Central memory CD8-positive, alpha-beta T cell (primary cell): ENCODE results near the gene ZC3H12C.

ENCODE experiments used
- ATAC-seq: fragments of 150-1000 bp; cut with Tn5 transposase; replicated peaks from 2 replicates; pipeline ENCODE4 v1.10.0; 2022; ENCODE audit warnings: mild to moderate bottlenecking, moderate FRiP score, moderate number of reproducible peaks; ENCODE audit not compliant: poor library complexity, severe bottlenecking; ENCODE audit errors: extremely low read depth
- DNase-seq, 2 donors: peaks; one replicate each; pipeline ENCODE4 v3.0.0; 2021; ENCODE audit warnings: low spot score in 2 of 2
- H3K27ac Mint-ChIP-seq: one replicate; pipeline ENCODE4 v1.8.0; 2022; ENCODE audit warnings: low read depth, mild to moderate bottlenecking, moderate library complexity, mixed read lengths
- H3K27me3 Mint-ChIP-seq: one replicate; pipeline ENCODE4 v1.8.0; 2022; ENCODE audit warnings: mixed read lengths
- H3K36me3 Mint-ChIP-seq: one replicate; pipeline ENCODE4 v1.8.0; 2022; ENCODE audit warnings: mild to moderate bottlenecking, moderate library complexity, mixed read lengths; ENCODE audit not compliant: insufficient read depth
- H3K4me1 Mint-ChIP-seq: one replicate; pipeline ENCODE4 v1.8.0; 2022; ENCODE audit warnings: mixed read lengths
- H3K4me3 Mint-ChIP-seq: one replicate; pipeline ENCODE4 v1.8.0; 2022; ENCODE audit warnings: mild to moderate bottlenecking, moderate library complexity, mixed read lengths
- H3K9me3 Mint-ChIP-seq: one replicate; pipeline ENCODE4 v1.8.0; 2022; ENCODE audit warnings: mixed read lengths

The ZC3H12C gene

DNA sequence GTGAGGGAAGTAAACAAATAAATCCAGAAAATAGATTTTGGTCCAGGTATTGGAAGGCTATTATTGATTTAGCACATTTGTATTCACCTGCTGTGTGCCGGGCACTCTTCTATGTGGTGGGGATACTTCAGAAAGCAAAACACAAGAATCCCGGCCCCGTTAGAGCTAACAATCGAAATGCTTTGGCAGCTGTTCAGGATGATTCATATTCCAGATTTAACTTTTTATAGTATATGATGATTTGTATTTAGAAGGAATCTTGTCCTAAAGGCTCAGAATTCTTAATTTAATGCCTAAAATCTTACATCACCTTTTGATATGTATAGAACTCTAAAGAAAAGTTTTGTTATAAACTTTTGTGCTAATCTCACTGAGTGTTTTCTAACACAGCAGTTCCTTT lies 28.0 kb downstream of the ZC3H12C start:
- Mint-ChIP-seq H3K9me3 (no peaks in the 10 kb centered on the region), H3K4me1 (no peaks in the 10 kb centered on the region), H3K27me3 (peaks cover 47% of the 10 kb centered on the region), H3K4me3 (no peak overlapping the region), H3K27ac (no peak overlapping the region), H3K36me3 (no peaks in the 10 kb centered on the region)
- no peak for ATAC-seq
- no peak for DNase-seq

DNA sequence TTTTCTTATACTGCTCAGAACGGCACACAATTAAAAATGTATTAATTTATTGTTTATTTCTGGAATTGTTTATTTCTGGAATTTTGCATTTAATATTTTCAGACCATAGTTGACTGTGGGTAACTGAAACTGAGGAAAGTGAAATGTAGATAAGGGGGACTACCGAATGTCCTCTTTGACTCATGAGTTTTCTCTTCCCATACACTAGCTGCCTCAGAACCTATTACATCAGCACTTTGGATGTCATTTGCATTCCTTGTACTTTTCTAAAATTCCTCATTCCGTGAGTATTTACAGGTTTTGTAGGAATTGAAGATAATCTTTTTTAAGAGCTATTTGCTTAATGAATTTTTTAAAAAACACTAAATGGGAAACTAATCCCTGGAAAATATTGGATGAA lies 29.8 kb downstream of the ZC3H12C start:
- H3K36me3 Mint-ChIP-seq = no peaks in the 10 kb centered on the region
- H3K27me3 Mint-ChIP-seq = peaks cover 44% of the 10 kb centered on the region
- no peaks in the 10 kb centered on the region for H3K9me3 Mint-ChIP-seq
- no peak overlapping the region for H3K27ac Mint-ChIP-seq
- no peaks in the 10 kb centered on the region for H3K4me1 Mint-ChIP-seq
- no peak for DNase-seq
- H3K4me3 Mint-ChIP-seq = no peak overlapping the region
- no peak for ATAC-seq

DNA sequence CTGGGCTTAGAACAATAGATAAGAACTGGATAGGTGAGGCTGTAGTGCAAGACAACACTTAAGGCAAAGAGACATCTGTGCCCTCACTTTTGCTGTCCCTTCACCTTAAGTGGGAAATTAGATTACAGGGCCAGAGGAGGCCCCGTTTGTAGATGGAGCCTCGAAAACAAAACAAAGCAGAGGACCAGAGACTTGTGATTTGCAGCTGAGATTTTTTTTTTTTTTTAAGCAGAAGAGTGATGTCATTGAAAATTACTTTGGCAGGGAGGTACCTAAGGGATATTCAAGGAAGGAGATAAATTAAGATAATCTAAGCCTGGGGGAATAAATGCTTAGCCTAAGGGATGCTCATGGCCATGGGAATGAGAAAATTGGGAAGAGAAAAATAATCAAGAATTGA lies 31.4 kb downstream of the ZC3H12C start:
- no peak for ATAC-seq
- no peak overlapping the region for H3K27ac Mint-ChIP-seq
- H3K9me3 Mint-ChIP-seq = no peaks in the 10 kb centered on the region
- peaks cover 41% of the 10 kb centered on the region for H3K27me3 Mint-ChIP-seq
- H3K36me3 Mint-ChIP-seq = no peaks in the 10 kb centered on the region
- no peak for DNase-seq
- H3K4me3 Mint-ChIP-seq = no peak overlapping the region
- H3K4me1 Mint-ChIP-seq = no peaks in the 10 kb centered on the region

DNA sequence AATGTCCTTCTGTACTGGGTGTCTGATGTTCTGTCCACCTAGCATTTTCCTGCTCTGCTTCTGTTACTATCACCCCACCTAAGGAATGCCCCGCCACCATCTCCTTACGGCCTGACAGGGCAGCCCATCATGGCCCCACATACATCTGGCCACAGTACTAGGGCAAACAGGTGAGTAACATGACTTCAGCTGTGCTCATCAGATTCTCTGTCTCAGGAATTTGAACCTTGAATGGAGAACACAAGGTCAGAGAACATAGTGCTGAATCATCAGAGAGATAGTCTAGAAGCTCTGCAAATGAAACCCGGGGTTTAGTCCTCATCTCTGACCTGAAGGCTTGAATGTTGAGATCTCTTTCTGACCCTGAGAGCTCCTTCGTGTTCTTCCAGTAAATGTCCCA lies 32.4 kb downstream of the ZC3H12C start:
- Mint-ChIP-seq H3K4me1 (no peaks in the 10 kb centered on the region), H3K9me3 (no peaks in the 10 kb centered on the region), H3K36me3 (no peaks in the 10 kb centered on the region), H3K27me3 (peaks cover 40% of the 10 kb centered on the region), H3K4me3 (no peak overlapping the region), H3K27ac (no peak overlapping the region)
- DNase-seq (no peak), ATAC-seq (no peak)

DNA sequence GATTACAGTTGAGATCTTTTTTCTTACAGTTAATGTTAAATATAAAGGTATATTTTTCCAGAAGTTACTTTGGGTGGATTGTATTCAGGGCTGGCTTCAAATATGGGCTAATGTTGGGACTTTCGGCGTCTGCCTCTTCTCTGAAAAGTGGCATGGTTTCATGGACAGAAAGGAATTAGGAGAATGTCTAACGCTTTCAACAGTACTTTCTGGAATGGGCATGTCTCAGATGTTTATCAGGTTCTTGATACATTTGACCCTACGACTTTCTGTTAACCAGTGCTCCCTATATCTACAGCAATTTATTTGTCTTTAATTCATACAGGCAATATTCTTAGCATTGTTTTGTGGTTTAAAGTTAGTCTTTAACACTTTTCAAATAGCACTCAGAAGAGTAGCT lies 33.7 kb downstream of the ZC3H12C start:
- H3K36me3 Mint-ChIP-seq = no peaks in the 10 kb centered on the region
- DNase-seq (no peak), ATAC-seq (no peak)
- H3K4me1 Mint-ChIP-seq = no peaks in the 10 kb centered on the region
- H3K27me3 Mint-ChIP-seq = peaks cover 48% of the 10 kb centered on the region
- no peak overlapping the region for H3K27ac Mint-ChIP-seq
- no peaks in the 10 kb centered on the region for H3K9me3 Mint-ChIP-seq
- no peak overlapping the region for H3K4me3 Mint-ChIP-seq

DNA sequence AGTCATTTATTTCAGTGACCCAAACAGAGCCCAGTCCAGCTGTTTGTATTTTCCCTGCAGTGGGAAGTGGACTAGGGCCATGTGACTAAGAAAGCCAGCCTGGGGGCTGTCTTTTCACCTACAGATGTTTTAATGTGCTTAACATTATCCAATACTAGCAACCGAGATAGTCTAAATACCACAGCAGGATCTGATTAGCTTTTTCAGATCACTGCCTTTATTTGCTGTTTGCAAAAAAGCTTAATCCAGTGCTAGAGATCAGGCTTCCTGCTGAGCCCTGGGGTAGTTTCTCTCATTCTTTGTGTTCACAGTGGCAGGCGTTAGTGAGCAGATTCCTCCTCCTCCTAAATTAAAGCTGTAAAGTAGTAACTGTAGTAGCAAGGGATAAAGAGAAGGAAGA lies 35.0 kb downstream of the ZC3H12C start:
- ATAC-seq (no peak), DNase-seq (no peak)
- Mint-ChIP-seq H3K9me3 (no peaks in the 10 kb centered on the region), H3K27me3 (peaks cover 49% of the 10 kb centered on the region), H3K27ac (no peak overlapping the region), H3K4me3 (no peak overlapping the region), H3K4me1 (no peaks in the 10 kb centered on the region), H3K36me3 (no peaks in the 10 kb centered on the region)

DNA sequence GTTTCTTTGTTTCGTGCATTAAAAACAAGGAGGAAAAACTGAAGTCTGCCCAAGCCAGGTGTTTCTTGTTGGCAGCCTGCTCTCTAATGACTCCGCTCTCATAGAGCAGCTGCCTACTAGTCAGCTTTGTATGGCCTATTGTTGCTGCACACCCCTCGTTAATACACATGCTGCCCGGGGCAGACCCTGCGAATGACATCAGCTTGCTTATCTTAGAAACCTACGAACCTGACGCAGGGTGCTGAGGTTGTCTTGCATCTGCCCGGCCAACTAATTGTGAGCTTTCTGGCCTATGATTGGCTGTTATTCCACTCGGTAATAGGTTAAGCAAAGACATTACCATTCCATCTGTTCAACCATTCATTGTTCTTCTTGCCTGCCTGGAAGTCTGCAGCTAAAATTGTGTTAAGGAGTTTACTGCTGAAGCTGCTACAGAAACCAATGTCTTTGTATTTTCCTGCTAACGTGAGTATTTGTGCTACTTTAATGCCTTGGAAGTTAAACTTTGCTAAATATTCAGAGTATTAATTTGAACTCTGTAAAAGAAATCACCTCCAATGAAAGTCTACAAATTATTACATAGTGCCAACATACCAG lies 37.5 kb downstream of the ZC3H12C start:
- no peaks in the 10 kb centered on the region for H3K9me3 Mint-ChIP-seq
- ATAC-seq (no peak), DNase-seq (no peak)
- no peaks in the 10 kb centered on the region for H3K36me3 Mint-ChIP-seq
- no peak overlapping the region for H3K4me3 Mint-ChIP-seq
- no peaks in the 10 kb centered on the region for H3K4me1 Mint-ChIP-seq
- peaks cover 25% of the 10 kb centered on the region for H3K27me3 Mint-ChIP-seq
- no peak overlapping the region for H3K27ac Mint-ChIP-seq

DNA sequence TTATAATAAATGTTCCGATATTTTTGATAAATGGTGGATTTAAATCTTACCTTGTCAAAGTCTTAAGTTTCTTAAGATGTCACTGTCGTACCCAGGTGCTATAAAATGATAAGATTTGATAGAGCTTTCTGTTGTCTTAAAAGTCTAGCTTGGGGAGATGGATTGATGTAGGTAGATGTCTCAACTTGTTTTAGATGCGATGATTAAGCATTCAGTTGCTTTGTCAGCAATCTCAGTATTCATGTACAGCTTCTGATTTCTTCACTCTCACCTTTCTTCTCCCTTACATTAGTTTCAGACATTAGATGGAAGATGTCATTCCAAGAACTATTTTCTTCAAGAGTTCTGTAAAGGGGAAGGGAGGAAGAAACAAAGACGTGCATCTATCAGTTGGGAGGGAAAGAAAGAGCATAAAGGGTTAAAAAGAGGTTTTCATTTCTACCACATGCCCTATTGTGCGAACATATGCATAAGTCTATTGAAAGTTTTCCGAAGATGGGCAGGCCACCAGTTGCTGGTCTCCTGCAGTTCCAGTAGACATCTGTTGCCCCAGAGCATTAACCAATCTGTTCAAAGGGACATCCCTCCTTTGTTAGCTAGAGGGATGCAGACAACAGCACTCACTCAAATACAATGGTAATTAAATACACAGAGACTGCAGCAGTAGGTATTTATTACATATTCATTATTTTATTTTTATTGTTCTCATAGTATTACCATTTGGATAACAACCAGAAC lies 38.4 kb downstream of the ZC3H12C start:
- DNase-seq (no peak), ATAC-seq (no peak)

DNA sequence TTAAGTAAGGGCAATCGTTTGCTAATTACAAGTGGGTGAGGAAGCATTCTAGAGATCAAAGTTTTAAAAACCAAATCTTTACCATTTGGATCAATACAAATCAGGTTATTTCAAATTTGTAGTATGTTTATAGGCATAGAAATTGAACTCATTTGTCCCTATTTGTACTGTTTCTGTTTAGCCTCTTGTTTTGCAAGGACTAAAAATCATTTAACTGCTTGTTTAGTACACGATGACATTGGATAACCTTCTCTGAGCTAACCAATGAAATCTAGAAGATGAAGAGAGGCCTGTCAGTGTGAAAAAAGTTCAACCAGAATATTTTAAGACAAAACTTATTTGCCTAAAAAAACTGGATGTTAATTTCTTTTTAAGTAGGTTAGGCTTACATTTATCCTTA lies 40.0 kb downstream of the ZC3H12C start:
- Mint-ChIP-seq H3K27ac (no peak overlapping the region), H3K4me1 (no peaks in the 10 kb centered on the region), H3K9me3 (no peaks in the 10 kb centered on the region), H3K36me3 (no peaks in the 10 kb centered on the region), H3K4me3 (no peak overlapping the region), H3K27me3 (peaks cover 22% of the 10 kb centered on the region)
- DNase-seq = no peak
- ATAC-seq = no peak

More for the DNA sequence above, 38.4 kb downstream of the ZC3H12C start:
- Mint-ChIP-seq H3K27me3 (peaks cover 22% of the 10 kb centered on the region), H3K9me3 (no peaks in the 10 kb centered on the region), H3K36me3 (no peaks in the 10 kb centered on the region), H3K4me1 (no peaks in the 10 kb centered on the region), H3K4me3 (no peak overlapping the region), H3K27ac (no peak overlapping the region)

DNA sequence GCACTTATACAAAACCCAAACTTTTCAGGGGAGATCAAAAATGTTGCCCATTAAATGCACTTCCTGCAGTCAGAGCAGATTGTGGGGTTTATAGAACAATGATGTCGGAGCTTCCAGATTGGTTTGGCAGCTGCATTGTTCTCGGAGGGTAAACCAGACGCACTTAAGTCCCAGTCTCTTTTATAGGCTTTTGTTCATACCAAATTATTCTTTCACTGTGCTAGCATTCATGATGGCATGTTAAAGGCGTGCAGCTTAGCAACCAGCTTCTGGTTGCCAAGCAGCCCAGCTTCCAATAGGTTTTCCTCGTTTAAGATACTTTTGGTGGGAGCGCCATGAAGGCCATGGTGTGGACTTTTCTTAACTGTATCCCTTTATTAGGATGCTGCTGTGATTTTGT lies 40.9 kb downstream of the ZC3H12C start:
- no peak overlapping the region for H3K27ac Mint-ChIP-seq
- ATAC-seq (no peak), DNase-seq (no peak)
- H3K36me3 Mint-ChIP-seq = no peaks in the 10 kb centered on the region
- no peaks in the 10 kb centered on the region for H3K9me3 Mint-ChIP-seq
- no peaks in the 10 kb centered on the region for H3K4me1 Mint-ChIP-seq
- H3K4me3 Mint-ChIP-seq = no peak overlapping the region
- peaks cover 22% of the 10 kb centered on the region for H3K27me3 Mint-ChIP-seq

DNA sequence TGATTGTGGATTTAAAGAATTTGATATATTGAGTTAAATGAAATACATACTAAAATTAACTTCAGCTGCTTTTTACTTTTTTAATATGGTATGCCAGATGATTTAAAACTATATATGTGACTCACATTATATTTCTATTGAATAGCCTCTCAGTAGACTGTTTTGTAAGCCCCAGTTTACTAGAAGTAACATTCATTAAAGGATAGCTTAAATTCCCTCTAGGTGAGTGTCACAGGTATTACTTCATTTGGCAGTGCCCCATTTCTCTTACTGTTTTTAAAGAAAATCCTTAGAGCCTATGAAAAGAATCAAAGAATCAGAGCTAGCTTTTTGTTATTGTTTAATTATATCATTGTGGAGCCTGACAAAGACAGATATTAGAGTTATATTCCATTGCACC lies 48.6 kb downstream of the ZC3H12C start:
- no peaks in the 10 kb centered on the region for H3K36me3 Mint-ChIP-seq
- no peaks in the 10 kb centered on the region for H3K4me1 Mint-ChIP-seq
- H3K27ac Mint-ChIP-seq = no peak overlapping the region
- no peaks in the 10 kb centered on the region for H3K9me3 Mint-ChIP-seq
- DNase-seq (no peak), ATAC-seq (no peak)
- H3K27me3 Mint-ChIP-seq = peaks cover 33% of the 10 kb centered on the region
- H3K4me3 Mint-ChIP-seq = no peak overlapping the region

DNA sequence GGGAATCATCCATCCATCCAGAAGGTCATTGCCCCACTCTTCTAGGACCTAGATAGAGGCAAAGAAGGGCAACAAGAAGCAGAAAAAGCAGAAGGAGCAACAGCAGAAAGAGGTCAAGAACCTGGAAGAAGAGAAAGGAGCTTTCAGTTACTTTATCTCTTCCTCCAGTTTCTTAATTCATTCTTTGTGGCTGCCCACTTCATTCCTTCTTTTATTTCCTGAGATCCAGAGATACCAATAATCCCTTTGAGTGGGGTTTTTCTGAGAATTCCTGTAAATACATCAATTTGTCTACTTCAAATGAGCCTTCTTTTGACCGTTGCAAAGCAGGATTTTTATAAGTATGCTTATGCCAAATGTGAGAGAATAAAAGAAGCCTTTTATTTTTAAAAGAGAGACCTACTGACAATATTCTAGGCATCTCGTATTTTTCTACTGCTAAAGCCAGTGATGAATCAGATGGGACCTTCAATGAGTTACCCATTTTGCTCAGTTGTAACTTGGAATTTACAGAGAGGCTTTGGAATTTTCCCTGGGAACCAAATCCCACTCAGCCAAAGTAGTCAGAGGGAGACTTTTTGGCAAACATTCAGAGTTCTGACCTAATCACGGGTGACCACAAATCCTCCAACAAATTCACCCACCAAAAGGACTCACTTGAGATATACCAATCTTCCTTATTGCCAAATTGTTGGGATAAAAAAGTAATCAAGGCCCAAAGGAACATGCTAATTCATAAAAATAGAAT lies 54.9 kb downstream of the ZC3H12C start:
- ATAC-seq = no peak
- no peak for DNase-seq
- no peaks in the 10 kb centered on the region for H3K4me1 Mint-ChIP-seq
- H3K27me3 Mint-ChIP-seq = peaks cover 41% of the 10 kb centered on the region
- H3K4me3 Mint-ChIP-seq = no peak overlapping the region
- H3K9me3 Mint-ChIP-seq = no peaks in the 10 kb centered on the region
- H3K27ac Mint-ChIP-seq = no peak overlapping the region
- H3K36me3 Mint-ChIP-seq = no peaks in the 10 kb centered on the region
